SH-SY5Y (cell line): Measurements from ENCODE around the gene RBM4B.

Experiments
- GATA2 ChIP-seq: IDR thresholded peaks from 2 replicates; pipeline ENCODE4 v1.6.1; 2011; ENCODE audit warnings: mild to moderate bottlenecking, low read depth, low read length
- GATA3 ChIP-seq: IDR thresholded peaks from 2 replicates; pipeline ENCODE4 v1.6.1; 2011; ENCODE audit warnings: low read depth, mild to moderate bottlenecking, low read length, moderate library complexity

DNA sequence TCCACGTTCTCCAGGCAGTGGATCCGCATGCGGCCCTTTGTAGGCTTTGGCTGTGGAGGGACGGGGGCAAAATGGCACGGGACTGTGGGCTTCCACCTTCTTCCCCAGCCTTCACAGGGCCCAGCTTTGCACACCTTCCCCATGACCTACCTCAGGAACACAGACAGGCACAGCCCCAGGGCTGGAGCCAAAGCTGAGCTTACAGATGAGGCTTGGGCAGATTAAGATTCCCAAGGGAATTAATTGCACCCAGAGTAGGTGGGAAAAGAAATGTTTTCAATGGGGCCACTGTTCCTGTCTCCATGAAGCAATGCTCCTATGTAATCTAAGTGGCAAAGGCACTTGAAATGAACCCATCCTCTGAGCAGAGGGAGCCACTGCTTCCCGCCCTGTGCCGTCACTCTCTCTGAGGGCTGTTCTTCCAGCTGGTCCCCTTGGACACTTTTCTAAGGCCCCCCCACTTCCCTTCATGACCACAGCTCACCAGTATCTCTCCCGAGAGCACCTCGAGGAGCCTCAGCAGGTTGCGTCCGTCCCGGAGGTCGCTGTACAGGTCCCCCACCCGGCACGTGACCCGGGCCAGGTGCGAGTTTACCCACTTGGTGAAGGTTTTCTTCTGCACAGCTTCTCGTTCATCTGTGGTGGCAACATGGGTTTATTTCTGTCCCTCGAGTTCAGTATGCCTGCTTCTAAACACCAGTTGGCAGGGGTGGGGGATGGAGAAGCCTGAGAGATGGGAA is 37.8 kb upstream of the RBM4B start:
- TF ChIP-seq GATA2 (no peak), GATA3 (no peak)
